Heart left ventricle (tissue), 16 donors: Measurements from ENCODE around the gene DCTPP1. TPM values are rescaled to one million over a fixed set of nuclear protein-coding genes. Genes with fewer than 3 reads are reported as not detected.

Experiments used
- ATAC-seq, 4 donors: fragments of 200-7000 bp; cut with Tn5 transposase; one replicate each; pipeline ENCODE4 v1.9.1; 2020 to 2022; ENCODE audit warnings: moderate library complexity in 4 of 4, mild to moderate bottlenecking in 3 of 4, moderate number of reproducible peaks in 1 of 4
- DNase-seq, 5 donors: peaks; one replicate each; pipeline ENCODE4 v3.0.0-alpha.2; 2020
- H3K27ac ChIP-seq, 12 donors: fragments of 200-600 bp; sonication (generic) in 4 of 12; one replicate each; pipeline versions ENCODE4 v1.5.0 to v1.8.0; 2016 to 2022; ENCODE audit warnings: mild to moderate bottlenecking in 2 of 12
- H3K27me3 ChIP-seq, 9 donors: fragments of 200-600 bp; sonication (generic) in 2 of 9; one replicate each; pipeline versions ENCODE4 v1.5.1 to v1.8.0; 2016 to 2022; ENCODE audit warnings: mild to moderate bottlenecking in 3 of 9
- H3K36me3 ChIP-seq, 9 donors: fragments of 200-600 bp; sonication (generic) in 2 of 9; one replicate each; pipeline versions ENCODE4 v1.5.0 to v1.8.0; 2018 to 2022; ENCODE audit warnings: mild to moderate bottlenecking in 2 of 9
- H3K4me1 ChIP-seq, 12 donors: fragments of 200-600 bp; sonication (generic) in 4 of 12; one replicate each; pipeline versions ENCODE4 v1.5.0 to v1.8.0; 2016 to 2022; ENCODE audit warnings: mild to moderate bottlenecking in 3 of 12
- H3K4me3 ChIP-seq, 12 donors: fragments of 200-600 bp; sonication (generic) in 4 of 12; one replicate each; pipeline versions ENCODE4 v1.5.0 to v1.8.0; 2017 to 2022; ENCODE audit warnings: mild to moderate bottlenecking in 9 of 12, moderate library complexity in 4 of 12
- H3K9me3 ChIP-seq, 12 donors: fragments of 200-600 bp; sonication (generic) in 4 of 12; one replicate each; pipeline versions ENCODE4 v1.5.0 to v1.8.0; 2016 to 2022; ENCODE audit warnings: mild to moderate bottlenecking in 1 of 12
- CTCF ChIP-seq, 12 donors: fragments of 200-600 bp; sonication (generic) in 4 of 12; IDR thresholded peaks; one replicate each; pipeline versions ENCODE4 v1.5.0 to v1.8.0; 2018 to 2022; ENCODE audit warnings: antibody characterized with exemption in 12 of 12, mild to moderate bottlenecking in 5 of 12
- POLR2A ChIP-seq, 2 donors: fragments of 450-650 bp; IDR thresholded peaks; one replicate each; pipeline ENCODE4 v1.6.1; 2017; ENCODE audit warnings: antibody characterized with exemption in 2 of 2, mild to moderate bottlenecking in 2 of 2, moderate library complexity in 2 of 2
- WGBS, 4 donors: extraction: QIAGEN DNeasy Blood & Tissue Kit in 2 of 4; methylation state at CpG; one replicate each; pipeline versions ENCODE4 v1.1.5 to v1.1.7; 2013 to 2018; 5-methylcytosine and 5-hydroxymethylcytosine counted together
- intact Hi-C, 10 donors: fragments of 100-400 bp; cut with DNase I; formaldehyde crosslinking; loops; one replicate each; pipeline versions ENCODE4 v1.11.1 to v1.14.2; 2022
- polyA plus RNA-seq, 2 donors: library from polyadenylated mRNA; stranded (reverse); fragments of 200-250 nt; gene quantifications; one replicate each; pipeline ENCODE4 v1.2.3, GENCODE V29; 2013
- total RNA-seq, 9 donors: library from RNA; depleted of rRNA in 2 of 9; stranded (reverse); fragments of >200 nt in 2 of 9; fragmentation: NEBNext Ultra II Directional in 3 of 9; extraction: Animal tissue kit (Norgen Biotek cat#: 25700) in 3 of 9; gene quantifications; one replicate each; pipeline versions ENCODE4 v1.1.0 to v1.2.4, GENCODE V29; 2016 to 2023
- donor health status: ischemic (EF 13 %, LVEDD 7.1; RV severe dilation, severe dysfunction).
- donor health status: healthy with polysubstance abuse.
- donor health status: DM: no; HTN: yes; CAD: no.
- donor health status: DM: no; HTN: no; CAD: no.
- donor health status: ischemic (EF 25% LVEDD 6.9; RV normal size, moderate dysfunction).
- donor health status: ischemic (EF 25% LVEDD 5.7; RV mildly dilated, moderate dysfunction).
- donor health status: healthy.
- donor health status: DM: yes; HTN: yes; CAD: no.
- donor health status: ischemic (EF 35%, LVEDD 5.7; RV mildly dilated, moderate dysfunction).
- donor health status: nonischemic (EF 11% LVEDD 7.7; RV severe dilation, severe dysfunction).
- donor health status: DM: yes; HTN: yes; CAD: no.
- donor health status: PGD.
- donor health status: ischemic (EF 29% LVEDD 5.4; RV normal size, mild dysfunction).
- donor health status: nonischemic (EF 23%, LVEDD 6.1; RV moderate dilation, normal function).

The DCTPP1 gene
- total and polyA plus RNA-seq, 11 donors: 13.8 to 68.7 (median 28.4) TPM

- Histone ChIP-seq H3K4me1 (peaks cover 0 to 31% (median 0%) of the 10 kb centered on the region in 12 donors), H3K9me3 (no peaks in the 10 kb centered on the region), H3K27me3 (no peaks in the 10 kb centered on the region), H3K27ac (peak overlapping the region in 1 of 12 donors; percentile 83), H3K4me3 (no peak overlapping the region), H3K36me3 (no peaks in the 10 kb centered on the region)
- 77 to 86% (median 78%) methylated on average over 20 to 22 of the region's 22 CpGs for WGBS, 4 donors
- ATAC-seq: peak in 3 of 4 donors; percentile 35 to 71 (median 50)
- no peak for TF ChIP-seq CTCF (IDR thresholded peaks at IDR 0.05)
- no peak for TF ChIP-seq POLR2A (IDR thresholded peaks at IDR 0.05)
- peak; percentile 27 to 84 (median 47) for DNase-seq
- intact Hi-C loops: loop anchor here in 2 of 10 donors (5.0 kb wide), 2 partner anchors 54 to 144 kb away; no protein-coding TSS in a partner anchor
Observed at GRCh38 chr16:30458561-30459394, 28.9 kb upstream of the DCTPP1 start.

- Histone ChIP-seq H3K27ac (no peak overlapping the region), H3K36me3 (no peaks in the 10 kb centered on the region), H3K9me3 (no peaks in the 10 kb centered on the region), H3K27me3 (no peaks in the 10 kb centered on the region), H3K4me3 (no peak overlapping the region), H3K4me1 (peaks cover 0 to 31% (median 0%) of the 10 kb centered on the region in 12 donors)
- ATAC-seq (no peak), DNase-seq (no peak)
- no peak for TF ChIP-seq CTCF (IDR thresholded peaks at IDR 0.05)
- intact Hi-C loops: loop anchor here in 2 of 10 donors (5.0 kb wide), 2 partner anchors 54 to 144 kb away; no protein-coding TSS in a partner anchor
- WGBS, 4 donors: 90 to 93% (median 91%) methylated on average over 16 of the region's 16 CpGs
Observed at GRCh38 chr16:30457743-30458560, 28.1 kb upstream of the DCTPP1 start.

- no peaks in the 10 kb centered on the region for H3K9me3 ChIP-seq
- H3K27ac ChIP-seq: no peak overlapping the region
- H3K27me3 ChIP-seq: no peaks in the 10 kb centered on the region
- DNase-seq (peak in 3 of 5 donors; percentile 25 to 74 (median 73)), ATAC-seq (peak; percentile 75 to 97 (median 92))
- 77 to 93% (median 80%) methylated on average over 1 of the region's 1 CpG for WGBS, 4 donors
- H3K36me3 ChIP-seq: no peaks in the 10 kb centered on the region
- intact Hi-C loops: loop anchor here in 2 of 10 donors (5.0 kb wide), 2 partner anchors 55 to 145 kb away; no protein-coding TSS in a partner anchor
- TF ChIP-seq CTCF (IDR thresholded peaks at IDR 0.05) (no peak), POLR2A (IDR thresholded peaks at IDR 0.05) (no peak)
- no peak overlapping the region for H3K4me3 ChIP-seq
- peaks cover 0 to 31% (median 0%) of the 10 kb centered on the region in 12 donors for H3K4me1 ChIP-seq
Observed at GRCh38 chr16:30457256-30457655, 27.4 kb upstream of the DCTPP1 start.
